ENCODE data around the gene KCNJ1.
A peak's percentile ranks its signal among the peaks of the same experiment; 100 is the strongest.

KCNJ1 gene

DNA sequence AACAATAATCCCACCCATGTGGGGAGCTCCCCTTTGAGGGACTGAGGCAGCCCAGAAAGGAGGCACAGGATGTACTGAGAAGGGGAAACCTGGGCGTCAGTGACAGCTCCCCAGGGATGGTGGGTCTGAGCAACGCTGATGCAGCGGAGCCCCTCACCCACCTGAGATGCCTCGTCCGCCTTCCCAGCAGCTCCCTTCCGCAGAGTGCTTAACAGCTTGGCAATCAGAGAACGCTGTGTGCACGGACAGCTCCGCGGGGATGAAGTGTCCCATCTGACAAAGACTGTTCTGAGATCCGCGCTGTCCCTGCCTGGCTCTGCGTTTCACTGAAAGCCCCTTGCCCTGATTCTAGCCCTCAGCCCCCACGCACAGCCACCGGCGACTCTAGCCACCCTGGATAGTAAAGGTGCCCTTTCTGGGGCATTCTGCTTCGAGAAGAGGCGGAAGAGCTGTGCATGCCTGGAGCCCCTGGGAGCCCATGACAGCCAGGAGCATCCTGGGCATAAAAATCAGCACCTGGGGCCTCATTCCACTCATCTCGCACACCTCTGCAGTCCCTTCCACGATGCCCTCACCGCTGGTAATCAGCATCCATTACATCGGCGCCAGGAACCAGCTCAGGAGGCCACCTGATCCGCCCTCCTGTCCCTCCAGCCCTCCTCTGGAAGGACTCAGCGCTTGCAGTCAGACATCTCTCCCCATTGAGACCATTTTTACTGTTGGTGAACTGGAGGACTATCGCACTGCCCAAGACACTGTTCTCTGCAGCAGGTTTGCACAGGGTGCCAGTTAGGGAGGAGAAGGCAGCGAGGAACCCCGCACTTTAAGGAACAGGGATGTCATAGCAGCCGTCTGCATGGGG is 34.8 kb upstream of the KCNJ1 start:
- DNase-seq = no peak

DNA sequence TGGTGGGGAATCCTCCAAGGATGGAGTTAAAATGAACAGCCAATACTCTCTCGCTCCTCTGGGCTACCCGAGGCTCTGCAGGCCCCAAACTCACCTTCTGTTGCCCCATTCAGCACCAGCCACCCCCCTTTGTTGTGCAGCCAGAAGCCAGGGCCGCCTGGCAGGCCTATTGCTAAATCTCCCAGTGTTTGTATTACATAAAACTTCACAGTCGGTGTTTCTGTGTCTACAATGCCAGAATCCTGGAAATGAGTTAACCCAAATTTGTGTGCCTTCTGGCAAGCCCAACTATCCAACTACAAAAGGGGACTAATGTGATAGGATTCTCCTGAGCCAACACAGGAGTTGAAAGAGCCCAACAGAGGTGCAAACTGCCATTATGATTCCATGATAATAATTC is 33.4 kb upstream of the KCNJ1 start:
- no peak for DNase-seq

DNA sequence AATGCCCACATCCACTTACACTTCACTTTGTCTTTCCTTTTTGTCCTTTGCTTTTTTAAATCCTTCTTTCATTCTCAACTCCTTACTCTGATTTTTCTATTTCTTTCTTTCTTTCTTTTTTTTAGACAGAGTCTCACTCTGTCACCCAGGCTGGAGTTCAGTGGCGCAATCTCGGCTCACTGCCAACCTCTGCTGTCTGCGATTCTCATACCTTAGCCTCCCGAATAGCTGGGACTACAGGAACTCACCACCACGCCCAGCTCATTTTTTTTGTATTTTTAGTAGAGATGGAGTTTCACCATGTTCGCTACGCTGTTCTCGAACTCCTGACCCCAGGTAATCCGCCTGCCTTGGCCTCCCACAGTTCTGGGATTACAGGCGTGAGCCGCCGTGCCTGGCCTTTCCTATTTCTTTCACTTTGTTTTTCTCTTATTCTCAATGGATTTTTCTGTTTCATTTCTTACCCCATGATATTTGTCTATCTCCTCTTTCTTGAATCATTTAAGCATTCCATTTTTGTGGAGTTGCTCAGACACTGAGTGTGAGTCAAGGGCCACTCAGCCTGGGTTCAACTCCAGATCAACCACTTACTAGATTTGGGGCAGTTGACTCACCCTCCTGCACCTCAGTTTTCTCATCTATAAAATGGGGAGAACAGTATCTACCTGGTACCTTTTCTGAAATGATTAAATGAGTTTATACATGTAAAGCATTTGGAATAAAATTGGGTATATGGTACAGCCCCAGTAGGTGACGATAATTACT is 31.7 kb upstream of the KCNJ1 start:
- DNase-seq = peak; percentile 38

DNA sequence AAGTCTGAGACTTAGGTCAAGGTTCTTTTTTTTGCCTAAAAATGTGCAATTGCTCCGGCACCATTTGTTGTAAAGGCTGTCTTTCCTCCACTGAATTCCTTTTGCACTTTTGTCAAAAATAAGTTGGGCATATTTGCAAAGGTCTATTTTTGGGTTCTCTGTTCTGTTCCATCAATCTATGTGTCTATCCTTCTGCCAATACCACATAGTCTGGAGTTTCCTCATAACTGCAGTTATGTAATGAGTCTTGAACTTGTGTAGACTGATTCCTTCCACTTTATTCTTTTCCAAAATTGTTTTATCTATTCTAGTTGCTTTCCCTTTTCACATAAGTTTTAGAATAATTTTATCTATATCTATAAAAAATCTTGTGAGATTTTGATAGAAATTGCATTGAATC is 30.7 kb upstream of the KCNJ1 start:
- DNase-seq = no peak

DNA sequence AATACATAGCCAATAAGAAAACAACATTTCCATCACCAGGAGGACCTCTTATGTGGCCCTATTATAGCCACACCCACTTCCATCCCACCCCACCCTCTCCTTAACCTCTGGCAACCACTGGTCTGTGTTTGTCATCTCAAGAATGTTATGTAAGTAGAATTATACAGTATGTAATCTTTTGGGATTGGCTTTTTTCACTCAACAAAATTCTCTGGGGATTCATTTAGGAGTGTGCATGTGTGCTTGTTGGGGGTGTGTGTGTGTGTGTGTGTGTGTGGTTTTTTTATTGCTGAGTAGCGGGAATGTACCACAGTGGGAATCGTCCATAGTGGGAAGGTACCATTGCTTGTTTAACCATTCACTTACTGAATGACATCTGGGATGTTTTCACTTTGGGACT is 29.3 kb upstream of the KCNJ1 start:
- no peak for DNase-seq

DNA sequence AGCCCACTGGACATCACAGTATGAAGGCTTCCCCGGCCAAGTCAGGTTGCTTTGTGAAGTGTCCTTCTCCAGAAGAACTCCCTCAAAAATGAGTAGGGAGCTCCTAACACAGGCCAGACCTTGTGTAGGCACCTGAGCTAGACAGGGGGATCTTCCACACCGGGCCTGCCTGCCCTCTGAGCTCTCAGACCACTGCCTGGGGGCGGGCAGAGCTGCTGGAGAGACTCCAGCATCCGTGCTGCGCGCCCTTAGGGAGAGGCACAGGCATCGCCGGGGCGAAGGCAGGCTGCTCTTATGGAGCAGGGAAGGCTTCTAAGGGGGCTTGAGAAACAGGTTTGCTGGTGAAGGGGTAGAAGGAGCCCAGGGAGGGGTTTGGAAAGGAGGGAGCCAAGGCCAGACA is 28.4 kb upstream of the KCNJ1 start:
- DNase-seq = no peak

DNA sequence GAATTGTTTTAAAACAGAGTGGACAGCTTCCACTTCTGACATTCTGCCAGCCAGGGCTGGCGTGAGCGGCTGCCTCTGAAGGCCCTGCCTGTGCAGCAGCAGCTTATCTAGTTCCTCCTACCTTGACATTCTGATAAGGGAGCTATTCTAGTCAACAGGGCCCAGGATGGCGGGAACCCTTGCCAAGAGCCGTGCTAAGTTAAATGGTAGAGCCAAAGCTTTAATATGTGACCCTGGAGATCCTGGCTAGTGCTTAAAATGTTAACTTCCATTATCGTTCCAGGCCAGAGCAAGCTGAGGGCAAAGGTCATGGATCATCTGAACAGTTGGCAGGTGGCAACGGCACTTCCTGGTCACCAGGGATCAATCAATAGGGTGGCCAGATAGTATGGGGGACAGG is 27.6 kb upstream of the KCNJ1 start:
- DNase-seq = peak; percentile 15

DNA sequence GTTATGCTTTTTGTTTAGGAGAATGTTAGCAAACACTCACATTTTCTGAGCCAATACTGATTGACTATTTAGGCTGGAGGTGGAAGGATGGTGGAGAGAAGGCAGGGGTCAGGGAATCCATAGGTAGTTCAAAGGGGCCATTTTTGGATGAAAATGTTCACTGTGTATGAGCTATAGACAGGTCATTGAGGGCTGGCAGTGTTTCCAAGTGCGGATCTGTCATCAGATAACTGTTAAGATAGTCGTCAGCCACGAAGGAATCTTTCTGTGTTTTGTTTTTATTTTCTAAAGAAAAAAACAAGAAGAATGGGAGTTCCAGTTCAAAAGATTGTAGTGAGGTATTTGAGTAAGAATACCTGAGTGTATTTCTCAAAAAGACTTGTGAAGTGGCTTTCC is 27.2 kb upstream of the KCNJ1 start:
- DNase-seq = no peak

DNA sequence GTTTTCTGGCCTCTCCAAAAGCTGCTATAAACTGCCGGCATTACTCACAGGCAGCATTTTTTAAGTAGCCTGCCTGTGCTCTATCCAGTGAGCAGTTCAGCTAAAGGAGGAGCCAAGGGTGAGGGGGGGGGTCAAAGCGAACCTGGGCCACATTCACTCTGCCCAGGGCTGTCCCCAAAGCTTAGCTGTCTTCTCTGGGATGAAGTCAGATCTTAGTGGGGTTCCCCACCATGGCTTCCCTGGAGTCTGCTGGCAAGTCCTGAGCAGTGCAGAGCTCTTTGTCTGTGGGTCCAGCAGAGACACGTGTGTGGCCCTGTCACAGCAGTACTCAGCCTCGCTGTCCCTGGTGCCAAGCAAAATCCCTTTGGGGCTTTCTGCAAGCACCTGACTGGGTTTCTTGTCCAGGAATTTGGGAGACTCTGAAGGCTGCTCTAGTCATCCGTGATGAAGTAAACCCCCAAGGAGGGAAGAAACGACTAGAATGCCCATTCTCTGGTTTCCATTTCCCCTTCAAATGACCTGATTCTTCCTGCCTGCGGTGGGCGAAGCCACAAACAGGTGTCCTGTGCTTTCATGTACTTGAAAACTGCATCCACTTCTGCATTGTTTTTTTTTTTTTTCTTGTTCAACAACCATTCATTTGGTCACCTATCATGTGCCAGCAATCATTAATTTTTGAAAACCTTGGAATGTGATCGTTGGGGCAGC is 26.6 kb upstream of the KCNJ1 start:
- peak; percentile 56 for DNase-seq

DNA sequence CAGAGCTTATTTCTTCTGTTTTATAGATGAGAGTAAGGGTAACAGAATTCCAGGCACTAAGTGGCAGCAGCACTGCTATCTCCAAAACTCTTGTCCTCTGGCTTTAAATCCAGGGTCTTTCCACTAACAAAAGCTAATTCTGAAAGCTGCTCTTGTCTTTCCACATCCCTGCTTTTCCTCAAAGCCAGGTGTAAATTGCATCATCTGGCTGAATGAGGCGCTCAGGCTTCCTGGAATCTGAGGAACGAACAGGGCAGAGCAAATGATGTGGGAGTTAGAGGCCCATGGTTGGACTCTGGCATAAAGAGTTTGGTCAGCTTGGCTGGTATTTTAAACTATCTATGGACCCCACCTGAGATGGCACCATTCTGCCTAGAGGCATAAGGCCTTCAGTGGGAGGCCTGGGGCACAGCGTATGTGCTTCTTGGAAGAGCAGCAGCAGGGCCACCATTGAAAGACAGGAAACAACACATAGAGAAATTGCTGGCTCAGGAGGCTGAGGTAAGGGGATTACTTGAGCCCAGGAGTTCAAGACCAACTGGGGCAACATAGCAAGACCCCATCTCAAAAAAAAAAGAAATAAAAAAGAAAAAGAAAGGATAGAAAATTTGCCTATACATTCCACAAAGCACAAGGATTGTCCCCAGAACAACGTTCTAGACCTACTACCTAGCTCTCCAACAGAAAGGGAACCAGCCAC is 25.9 kb upstream of the KCNJ1 start:
- DNase-seq = no peak

DNA sequence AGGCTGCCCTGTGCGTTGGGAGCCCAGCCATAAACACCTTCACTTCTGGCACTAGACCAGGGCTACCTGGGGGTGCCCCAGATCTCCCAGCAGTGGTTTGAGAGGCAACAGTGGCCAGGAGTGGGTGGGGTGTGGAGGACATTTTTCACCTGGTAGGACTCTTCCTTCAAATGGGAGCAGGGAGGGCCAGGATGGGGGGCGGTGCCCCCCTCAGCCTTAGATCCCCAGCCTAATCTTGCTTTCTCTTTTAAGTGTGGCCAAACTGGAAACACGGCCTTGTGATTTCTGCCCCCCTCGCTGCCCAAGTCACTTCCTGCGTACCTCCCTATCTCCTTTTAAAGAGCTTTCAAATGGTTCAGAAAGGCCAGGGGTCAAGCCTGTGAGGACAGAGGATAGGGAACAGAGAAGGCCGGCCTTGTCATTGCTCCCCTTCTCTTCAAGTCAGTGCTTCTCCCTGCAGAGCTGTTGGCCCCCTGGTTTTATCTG is 24.9 kb upstream of the KCNJ1 start:
- DNase-seq = no peak

DNA sequence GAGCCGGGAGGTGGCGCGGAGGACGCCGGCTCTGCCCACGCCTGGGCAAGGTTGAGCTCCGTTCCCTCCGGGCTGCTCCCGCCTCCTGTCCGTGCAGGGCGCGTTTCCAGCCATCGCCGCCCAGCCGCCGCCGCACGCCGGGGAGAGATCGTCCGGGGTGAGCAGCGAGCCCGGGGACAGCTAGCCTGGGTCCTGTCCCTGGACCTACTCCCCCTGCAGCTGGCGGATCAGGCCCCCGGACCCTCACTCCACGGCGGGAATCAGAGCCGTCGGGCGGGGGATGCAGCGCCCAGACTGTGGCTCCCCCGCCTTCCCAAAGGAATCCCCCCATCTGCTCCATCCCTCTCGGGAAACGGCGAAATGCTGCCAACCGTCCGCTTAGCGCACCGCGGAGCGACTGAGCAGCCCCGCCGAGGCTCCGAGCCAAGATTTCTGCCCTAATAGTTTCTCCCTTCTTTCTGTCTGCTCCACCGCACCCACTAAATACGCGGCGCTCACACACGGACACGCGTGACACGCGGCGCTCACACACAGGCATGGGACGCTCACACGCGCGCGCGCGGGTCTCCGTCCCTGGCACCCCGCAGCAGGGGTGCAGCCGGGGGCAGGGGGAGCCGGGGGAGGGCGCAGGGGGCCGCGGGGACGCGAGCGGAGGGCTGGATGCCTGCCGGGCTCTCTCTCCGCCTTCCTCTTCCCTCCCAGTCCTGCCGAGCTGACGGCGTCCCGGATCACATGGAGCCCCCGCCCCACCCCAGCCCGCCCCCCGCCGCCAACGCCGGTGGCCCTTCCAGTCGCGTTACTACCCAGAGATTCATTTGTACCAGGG is 23.7 kb upstream of the KCNJ1 start, which contains the start of gene KCNJ5:
Gene KCNJ5 (plus strand): TSS at position 814 of the 826 bp plus-strand sequence. CDS start 19,918 bp downstream, outside the sequence.
- DNase-seq = no peak

DNA sequence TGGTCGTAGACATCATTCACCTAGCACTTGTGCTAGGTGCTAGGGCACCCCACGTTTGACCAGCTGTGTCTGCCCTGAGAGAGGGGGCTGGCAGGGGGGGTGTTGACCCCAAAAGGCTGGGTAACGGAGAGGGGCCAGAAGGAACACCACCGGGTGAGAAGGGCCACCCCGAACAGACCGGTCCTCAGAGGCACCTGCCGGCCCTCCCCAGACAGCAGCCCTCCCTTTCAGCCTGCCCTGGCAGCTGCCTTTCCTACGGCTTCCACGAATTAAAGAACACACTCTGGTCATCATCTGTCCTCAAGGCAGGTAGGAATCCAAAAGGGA is 23.1 kb upstream of the KCNJ1 start:
- no peak for DNase-seq

DNA sequence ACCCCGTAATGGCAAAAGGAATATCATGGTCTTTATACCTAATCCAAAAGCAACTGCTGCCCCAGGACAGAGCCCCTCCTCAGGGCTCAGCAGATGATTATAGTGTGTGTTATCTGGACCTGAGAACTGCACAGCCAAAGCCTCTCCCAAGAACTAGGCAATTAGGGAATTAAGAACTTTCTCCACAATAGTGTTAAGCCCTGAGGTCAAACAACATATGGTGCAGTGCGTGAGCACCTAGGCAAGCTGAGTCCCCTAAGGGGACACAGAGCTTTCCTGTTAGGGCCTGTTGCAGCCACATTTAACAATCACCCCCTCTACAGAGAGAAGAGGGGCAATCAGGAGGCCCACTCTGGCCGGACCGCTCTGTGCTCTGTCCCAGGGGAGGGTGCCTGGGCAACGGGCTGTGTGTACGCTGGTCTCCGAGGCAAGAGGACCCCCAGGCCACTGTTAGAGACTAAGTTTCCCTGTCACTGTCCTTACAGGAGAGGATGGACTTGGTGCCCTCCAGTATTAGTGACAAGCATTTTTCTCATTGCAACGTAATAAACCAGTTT is 22.6 kb upstream of the KCNJ1 start:
- no peak for DNase-seq

DNA sequence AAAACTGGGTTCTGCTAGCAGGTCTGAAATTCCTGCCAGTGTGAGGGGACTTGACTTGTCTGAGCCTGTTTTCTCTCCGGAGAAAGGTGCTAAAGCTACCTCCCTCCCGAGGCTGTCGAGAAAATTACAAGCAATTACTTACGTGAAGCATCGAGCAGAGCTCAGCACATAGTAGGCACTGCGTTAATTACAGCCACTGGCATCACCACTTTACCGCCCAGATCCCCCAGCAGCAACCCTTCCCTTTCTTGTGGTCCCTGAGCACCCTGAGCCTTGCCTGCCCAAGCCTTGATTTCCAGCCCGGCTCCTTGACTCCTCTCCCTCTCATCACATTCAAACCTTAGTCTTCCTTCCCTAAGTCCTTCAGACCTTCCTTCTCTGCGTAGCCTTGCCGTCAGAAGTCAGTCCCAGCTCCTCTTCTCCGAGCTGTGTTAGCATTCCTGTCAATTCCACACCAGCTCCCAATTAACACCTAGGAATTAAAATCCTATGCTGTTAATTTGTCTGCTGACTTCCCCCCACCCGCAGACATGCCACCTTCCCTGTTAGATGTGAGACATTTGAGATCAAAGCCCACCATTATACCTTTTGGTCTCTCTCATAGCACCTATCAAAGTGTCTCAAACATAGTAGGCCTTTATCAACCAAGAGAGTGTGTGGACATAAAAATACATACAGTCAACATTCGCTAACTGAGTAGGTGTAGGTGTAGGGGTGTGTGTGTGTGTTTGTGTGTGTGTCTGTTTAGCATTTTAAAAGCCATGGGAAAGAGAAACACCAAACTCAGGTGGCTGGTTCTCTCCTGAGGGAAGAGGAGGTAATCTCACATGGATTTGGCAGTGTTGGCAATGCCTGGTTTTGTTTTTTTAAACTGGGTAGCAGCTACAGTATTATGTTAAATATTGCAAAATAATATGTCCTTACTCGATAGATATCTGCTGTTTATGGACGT is 21.2 kb upstream of the KCNJ1 start:
- DNase-seq = no peak

DNA sequence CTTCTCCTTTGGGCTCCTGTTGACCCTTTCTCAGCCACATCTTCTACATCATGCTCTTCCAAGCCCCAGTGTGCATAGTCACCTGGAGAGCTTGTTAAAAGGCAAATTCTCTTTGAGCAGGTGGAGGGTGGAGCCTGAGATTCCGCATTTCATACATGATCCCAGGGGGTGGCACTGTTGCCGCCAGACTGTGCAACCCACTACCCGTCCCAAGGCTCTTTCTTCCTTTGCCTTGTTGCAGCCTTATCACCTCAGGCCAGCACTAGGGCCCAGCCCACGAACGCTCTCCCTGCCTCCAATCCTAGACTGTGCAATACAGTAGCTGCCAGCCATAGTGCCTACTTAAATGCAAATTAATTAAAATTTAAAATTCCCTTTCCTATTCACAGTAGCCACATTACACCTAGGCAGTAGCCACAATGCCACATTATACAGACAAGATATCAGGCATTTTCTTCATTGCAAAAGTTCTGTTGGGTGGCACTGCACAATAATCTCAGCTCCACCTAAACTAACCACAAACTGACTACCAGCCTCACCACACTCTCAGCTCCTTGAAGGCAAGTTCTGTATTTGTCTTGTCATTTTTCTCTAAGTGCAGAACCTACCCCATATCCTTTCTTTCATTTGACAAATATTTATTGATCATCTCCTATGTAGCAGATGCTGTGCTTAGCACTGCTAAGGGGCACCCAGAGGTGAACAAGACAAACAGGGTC is 19.5 kb upstream of the KCNJ1 start:
- peak; percentile 42 for DNase-seq

DNA sequence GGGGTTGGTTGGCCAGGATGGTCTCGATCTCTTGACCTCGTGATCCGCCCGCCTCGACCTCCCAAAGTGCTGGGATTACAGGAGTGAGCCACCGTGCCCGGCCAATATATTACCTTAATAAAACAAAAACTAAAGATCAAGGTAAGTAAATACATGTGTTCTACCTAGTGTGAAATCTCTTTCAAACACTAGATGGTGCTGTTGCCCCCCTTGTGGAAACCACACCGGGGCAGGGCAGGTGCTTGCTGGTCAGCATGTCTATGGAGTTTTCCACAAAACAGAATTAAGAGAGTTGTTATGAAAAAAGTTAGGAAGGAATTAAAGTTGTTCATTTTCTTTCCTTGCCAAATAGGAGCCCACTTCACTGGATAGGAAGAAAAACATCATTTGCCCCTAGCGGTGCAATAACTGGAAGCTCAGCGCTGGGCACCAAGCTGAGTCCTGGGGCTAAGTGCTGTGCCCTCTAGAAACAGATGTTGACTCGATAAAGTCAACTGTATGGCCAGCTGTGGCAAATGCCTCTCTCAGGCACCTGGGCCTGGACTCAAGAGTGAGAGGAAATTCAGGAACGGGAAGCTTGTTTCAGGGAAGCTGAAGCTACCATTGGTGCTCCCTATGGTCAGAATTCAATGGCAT is 17.7 kb upstream of the KCNJ1 start:
- DNase-seq = peak; percentile 62

DNA sequence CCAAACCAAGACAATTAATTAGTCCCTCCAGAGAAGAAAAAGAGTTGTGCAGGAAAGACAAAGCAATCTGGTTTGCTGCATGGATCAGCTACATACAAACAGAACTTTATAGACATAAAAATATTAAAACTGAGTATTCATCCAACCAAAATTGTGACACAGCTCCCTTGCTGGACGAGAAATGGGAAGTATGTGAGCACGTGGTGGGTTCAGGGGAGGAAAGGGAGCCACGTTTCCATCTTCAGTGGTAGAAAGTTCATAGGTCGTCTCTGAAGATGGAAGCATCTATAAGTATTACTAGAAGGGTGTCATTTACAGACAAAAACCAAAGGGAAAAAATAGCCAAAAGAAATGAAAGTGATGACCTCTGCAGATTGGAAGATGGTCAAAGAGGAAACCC is 17.0 kb upstream of the KCNJ1 start:
- DNase-seq = no peak

DNA sequence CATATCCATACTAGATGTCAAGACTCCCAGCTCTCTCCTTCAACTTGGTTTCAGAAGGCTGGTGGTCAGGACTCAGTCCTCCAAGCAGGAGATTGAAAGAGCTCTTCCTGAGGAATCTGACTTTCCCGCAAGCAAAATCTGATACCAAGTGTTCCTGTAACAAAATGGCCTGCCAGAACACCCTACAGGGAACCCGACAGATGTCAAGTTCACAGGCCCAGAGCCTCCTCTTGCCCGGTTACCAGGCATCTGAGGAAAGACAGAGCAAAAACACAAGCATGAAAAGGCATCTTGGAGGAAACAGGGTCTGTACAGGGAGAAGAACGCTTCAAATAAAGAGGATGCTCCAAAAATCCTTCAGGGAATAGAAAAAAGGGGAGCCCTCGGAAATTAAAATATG is 15.4 kb upstream of the KCNJ1 start:
- DNase-seq = no peak

Measured in RPMI8226 (cell line).